GM23338 (cell line): ENCODE data around the gene PFKFB3. TPM values are rescaled to one million over a fixed set of nuclear protein-coding genes. Genes with fewer than 3 reads are reported as not detected.

ENCODE experiments used
- ATAC-seq: fragments of 200-7000 bp; cut with Tn5 transposase; 3 replicates; pipeline ENCODE4 v1.9.1; 2020
- DNase-seq: peaks from one replicate; pipeline ENCODE4 v3.0.0-alpha.2; 2015; ENCODE audit warnings: low spot score
- H2AFZ ChIP-seq: fragments of 200-600 bp; sonication (generic); 2 replicates; pipeline ENCODE4 v1.8.0; 2016; ENCODE audit warnings: antibody characterized with exemption, mild to moderate bottlenecking, moderate library complexity
- H3F3A ChIP-seq: fragments of 200-600 bp; sonication (generic); replicated peaks from 2 replicates; pipeline ENCODE4 v1.8.0; 2017; ENCODE audit warnings: antibody characterized with exemption, mixed run types, low read depth
- H3K27ac ChIP-seq: fragments of 200-600 bp; sonication (generic); 2 replicates; pipeline ENCODE4 v1.6.1; 2016; ENCODE audit warnings: low read depth
- H3K27me3 ChIP-seq: fragments of 200-600 bp; sonication (generic); 2 replicates; pipeline ENCODE4 v1.8.0; 2016; ENCODE audit warnings: mild to moderate bottlenecking, mixed run types, moderate library complexity; ENCODE audit not compliant: insufficient read depth
- H3K36me3 ChIP-seq: fragments of 200-600 bp; sonication (generic); 2 replicates; pipeline ENCODE4 v1.8.0; 2016; ENCODE audit warnings: mild to moderate bottlenecking; ENCODE audit not compliant: insufficient read depth
- H3K4me1 ChIP-seq: fragments of 200-600 bp; sonication (generic); 2 replicates; pipeline ENCODE4 v1.8.0; 2016; ENCODE audit warnings: mild to moderate bottlenecking, moderate library complexity; ENCODE audit not compliant: insufficient read depth
- H3K4me2 ChIP-seq: fragments of 200-600 bp; sonication (generic); 2 replicates; pipeline ENCODE4 v1.7.1; 2017; ENCODE audit warnings: mixed run types
- H3K4me3 ChIP-seq: fragments of 200-600 bp; sonication (generic); 2 replicates; pipeline ENCODE4 v1.6.1; 2016; ENCODE audit warnings: mixed run types
- H3K79me2 ChIP-seq: fragments of 200-600 bp; sonication (generic); replicated peaks from 2 replicates; pipeline ENCODE4 v1.8.0; 2017; ENCODE audit warnings: mild to moderate bottlenecking; ENCODE audit not compliant: insufficient read depth
- H3K9me2 ChIP-seq: fragments of 200-600 bp; sonication (generic); 2 replicates; pipeline ENCODE4 v1.8.0; 2017; ENCODE audit not compliant: insufficient read depth
- H4K20me1 ChIP-seq: fragments of 200-600 bp; sonication (generic); replicated peaks from 2 replicates; pipeline ENCODE4 v1.8.0; 2017; ENCODE audit warnings: mild to moderate bottlenecking; ENCODE audit not compliant: insufficient read depth
- H3K27ac Mint-ChIP-seq: 2 replicates; pipeline ENCODE4 v1.8.0; 2020; ENCODE audit warnings: inconsistent platforms, mild to moderate bottlenecking, moderate library complexity, mixed read lengths
- H3K27me3 Mint-ChIP-seq: 3 replicates; pipeline ENCODE4 v1.8.0; 2022; ENCODE audit warnings: low read depth, mild to moderate bottlenecking, moderate library complexity, mixed read lengths, inconsistent platforms; ENCODE audit not compliant: insufficient read depth, poor library complexity
- H3K36me3 Mint-ChIP-seq: 3 replicates; pipeline ENCODE4 v1.8.0; 2021; ENCODE audit warnings: low read depth, mild to moderate bottlenecking, inconsistent platforms, moderate library complexity, mixed read lengths
- H3K4me1 Mint-ChIP-seq: 3 replicates; pipeline ENCODE4 v1.8.0; 2020; ENCODE audit warnings: mild to moderate bottlenecking, inconsistent platforms, mixed read lengths
- H3K4me3 Mint-ChIP-seq: 3 replicates; pipeline ENCODE4 v1.8.0; 2021; ENCODE audit warnings: moderate library complexity, mild to moderate bottlenecking, inconsistent platforms, mixed read lengths
- H3K9me3 Mint-ChIP-seq: 3 replicates; pipeline ENCODE4 v1.8.0; 2020; ENCODE audit warnings: moderate library complexity, mild to moderate bottlenecking, inconsistent platforms, mixed read lengths
- CREB1 ChIP-seq: fragments of 250-450 bp; sonication (Bioruptor Pico); IDR thresholded peaks from 2 replicates; pipeline ENCODE4 v1.5.0; 2020; ENCODE audit warnings: low read depth, mild to moderate bottlenecking, moderate library complexity
- EZH2 ChIP-seq: fragments of 200-600 bp; sonication (generic); IDR thresholded peaks from one replicate; pipeline ENCODE4 v1.8.0; 2017; ENCODE audit warnings: antibody characterized with exemption, mild to moderate bottlenecking, low read depth; ENCODE audit not compliant: unreplicated experiment
- EZH2phosphoT487 ChIP-seq: fragments of 200-600 bp; sonication (generic); IDR thresholded peaks from one replicate; pipeline ENCODE4 v1.8.1; 2018; ENCODE audit warnings: antibody characterized with exemption; ENCODE audit not compliant: unreplicated experiment
- JUNB ChIP-seq: IDR thresholded peaks from one replicate; pipeline ENCODE4 v1.6.1; 2016; ENCODE audit warnings: antibody characterized with exemption; ENCODE audit not compliant: unreplicated experiment
- NANOG ChIP-seq: IDR thresholded peaks from 2 replicates; pipeline ENCODE4 v1.6.1; 2016; ENCODE audit warnings: antibody characterized with exemption, borderline replicate concordance
- POLR2AphosphoS5 ChIP-seq: IDR thresholded peaks from 2 replicates; pipeline ENCODE4 v1.6.1; 2016; ENCODE audit warnings: antibody characterized with exemption, low read depth
- STAT1 ChIP-seq: IDR thresholded peaks from one replicate; pipeline ENCODE4 v1.6.1; 2016; ENCODE audit warnings: antibody characterized with exemption; ENCODE audit not compliant: unreplicated experiment
- ZNF114 ChIP-seq: fragments of 250-450 bp; sonication (Bioruptor Pico); IDR thresholded peaks from 2 replicates; pipeline ENCODE4 v1.5.0; 2020; ENCODE audit warnings: mild to moderate bottlenecking, moderate library complexity
- ZNF331 ChIP-seq: fragments of 250-450 bp; sonication (Bioruptor Pico); IDR thresholded peaks from 2 replicates; pipeline ENCODE4 v1.5.0; 2020; ENCODE audit warnings: low read depth, mild to moderate bottlenecking, moderate library complexity
- polyA plus RNA-seq: library from polyadenylated mRNA; unstranded; fragments of >200 nt; fragmentation: Nextera tagmentation; extraction: Ambion mirVana; gene quantifications from 2 replicates; pipeline ENCODE4 v1.2.1, GENCODE V29; 2016
- total RNA-seq: library from RNA; depleted of rRNA; stranded (reverse); fragments of >200 nt; shearing (Covaris generic); gene quantifications from 2 replicates; pipeline ENCODE4 v1.2.3, GENCODE V29; 2014
- TF ChIP-seq, protein P1 (sequence below): IDR thresholded peaks from 2 replicates; pipeline ENCODE4 v1.6.1; 2016; ENCODE audit warnings: antibody characterized with exemption
- TF ChIP-seq, protein P2 (sequence below), 2 experiments: fragments of 200-600 bp in 1 of 2; sonication (generic) in 1 of 2; conservative IDR thresholded peaks; 2 replicates each; pipeline versions ENCODE4 v1.5.1 to v1.6.1; 2016 to 2017; ENCODE audit warnings: antibody characterized with exemption in 2 of 2, low read depth in 2 of 2, mild to moderate bottlenecking in 2 of 2, moderate library complexity in 1 of 2
- TF ChIP-seq, protein P3 (sequence below): IDR thresholded peaks from one replicate; pipeline ENCODE4 v1.6.1; 2018; ENCODE audit warnings: antibody characterized with exemption; ENCODE audit not compliant: unreplicated experiment
- TF ChIP-seq, protein P4 (sequence below): fragments of 250-450 bp; sonication (Bioruptor Pico); IDR thresholded peaks from 2 replicates; pipeline ENCODE4 v1.5.0; 2020; ENCODE audit warnings: mild to moderate bottlenecking, moderate library complexity

The PFKFB3 gene
- total and polyA plus RNA-seq, 2 experiments from 2014 or later = 9.5 to 26.8 TPM

DNA sequence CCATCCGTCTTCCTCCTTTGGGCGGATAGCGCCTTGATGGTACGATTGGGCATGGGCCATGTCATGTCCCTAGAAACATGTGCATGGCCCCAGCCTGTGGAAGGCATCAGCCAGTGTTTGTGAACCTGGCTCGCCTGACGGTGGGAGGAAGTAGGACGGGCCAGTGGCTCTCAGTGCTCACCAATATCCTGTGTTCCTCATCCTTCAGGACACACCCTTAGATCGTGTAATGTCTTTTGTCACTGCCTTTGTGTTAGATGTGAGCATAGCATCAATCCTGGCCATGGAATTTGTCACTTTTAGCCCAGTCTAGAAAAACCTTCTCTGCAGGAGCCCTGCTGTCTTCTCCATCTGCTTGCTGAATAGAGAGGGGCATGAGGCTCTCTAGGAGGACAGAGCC lies 77.6 kb downstream of the PFKFB3 start:
- Mint-ChIP-seq H3K9me3 (no peaks in the 10 kb centered on the region), H3K36me3 (no peaks in the 10 kb centered on the region), H3K4me1 (peaks cover 15% of the 10 kb centered on the region), H3K4me3 (no peak overlapping the region), H3K27ac (no peak overlapping the region; the same call in 1 of the 2 replicates), H3K27me3 (peaks cover 5% of the 10 kb centered on the region)
- no peak overlapping the region for H3K4me3 ChIP-seq
- TF ChIP-seq EZH2phosphoT487 (no peak), JUNB (no peak), EZH2 (no peak), CREB1 (CRISPR knock-in tag) (no peak), NANOG (no peak), POLR2AphosphoS5 (no peak), STAT1 (no peak), ZNF114 (CRISPR knock-in tag) (no peak), ZNF331 (no peak)
- TF ChIP-seq, protein P1, sequence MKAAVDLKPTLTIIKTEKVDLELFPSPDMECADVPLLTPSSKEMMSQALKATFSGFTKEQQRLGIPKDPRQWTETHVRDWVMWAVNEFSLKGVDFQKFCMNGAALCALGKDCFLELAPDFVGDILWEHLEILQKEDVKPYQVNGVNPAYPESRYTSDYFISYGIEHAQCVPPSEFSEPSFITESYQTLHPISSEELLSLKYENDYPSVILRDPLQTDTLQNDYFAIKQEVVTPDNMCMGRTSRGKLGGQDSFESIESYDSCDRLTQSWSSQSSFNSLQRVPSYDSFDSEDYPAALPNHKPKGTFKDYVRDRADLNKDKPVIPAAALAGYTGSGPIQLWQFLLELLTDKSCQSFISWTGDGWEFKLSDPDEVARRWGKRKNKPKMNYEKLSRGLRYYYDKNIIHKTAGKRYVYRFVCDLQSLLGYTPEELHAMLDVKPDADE = no peak
- TF ChIP-seq, protein P2, sequence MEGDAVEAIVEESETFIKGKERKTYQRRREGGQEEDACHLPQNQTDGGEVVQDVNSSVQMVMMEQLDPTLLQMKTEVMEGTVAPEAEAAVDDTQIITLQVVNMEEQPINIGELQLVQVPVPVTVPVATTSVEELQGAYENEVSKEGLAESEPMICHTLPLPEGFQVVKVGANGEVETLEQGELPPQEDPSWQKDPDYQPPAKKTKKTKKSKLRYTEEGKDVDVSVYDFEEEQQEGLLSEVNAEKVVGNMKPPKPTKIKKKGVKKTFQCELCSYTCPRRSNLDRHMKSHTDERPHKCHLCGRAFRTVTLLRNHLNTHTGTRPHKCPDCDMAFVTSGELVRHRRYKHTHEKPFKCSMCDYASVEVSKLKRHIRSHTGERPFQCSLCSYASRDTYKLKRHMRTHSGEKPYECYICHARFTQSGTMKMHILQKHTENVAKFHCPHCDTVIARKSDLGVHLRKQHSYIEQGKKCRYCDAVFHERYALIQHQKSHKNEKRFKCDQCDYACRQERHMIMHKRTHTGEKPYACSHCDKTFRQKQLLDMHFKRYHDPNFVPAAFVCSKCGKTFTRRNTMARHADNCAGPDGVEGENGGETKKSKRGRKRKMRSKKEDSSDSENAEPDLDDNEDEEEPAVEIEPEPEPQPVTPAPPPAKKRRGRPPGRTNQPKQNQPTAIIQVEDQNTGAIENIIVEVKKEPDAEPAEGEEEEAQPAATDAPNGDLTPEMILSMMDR (conservative IDR thresholded peaks at IDR 0.05; ENCODE audit: low read depth in 2 of 2) = no peak
- TF ChIP-seq, protein P3, sequence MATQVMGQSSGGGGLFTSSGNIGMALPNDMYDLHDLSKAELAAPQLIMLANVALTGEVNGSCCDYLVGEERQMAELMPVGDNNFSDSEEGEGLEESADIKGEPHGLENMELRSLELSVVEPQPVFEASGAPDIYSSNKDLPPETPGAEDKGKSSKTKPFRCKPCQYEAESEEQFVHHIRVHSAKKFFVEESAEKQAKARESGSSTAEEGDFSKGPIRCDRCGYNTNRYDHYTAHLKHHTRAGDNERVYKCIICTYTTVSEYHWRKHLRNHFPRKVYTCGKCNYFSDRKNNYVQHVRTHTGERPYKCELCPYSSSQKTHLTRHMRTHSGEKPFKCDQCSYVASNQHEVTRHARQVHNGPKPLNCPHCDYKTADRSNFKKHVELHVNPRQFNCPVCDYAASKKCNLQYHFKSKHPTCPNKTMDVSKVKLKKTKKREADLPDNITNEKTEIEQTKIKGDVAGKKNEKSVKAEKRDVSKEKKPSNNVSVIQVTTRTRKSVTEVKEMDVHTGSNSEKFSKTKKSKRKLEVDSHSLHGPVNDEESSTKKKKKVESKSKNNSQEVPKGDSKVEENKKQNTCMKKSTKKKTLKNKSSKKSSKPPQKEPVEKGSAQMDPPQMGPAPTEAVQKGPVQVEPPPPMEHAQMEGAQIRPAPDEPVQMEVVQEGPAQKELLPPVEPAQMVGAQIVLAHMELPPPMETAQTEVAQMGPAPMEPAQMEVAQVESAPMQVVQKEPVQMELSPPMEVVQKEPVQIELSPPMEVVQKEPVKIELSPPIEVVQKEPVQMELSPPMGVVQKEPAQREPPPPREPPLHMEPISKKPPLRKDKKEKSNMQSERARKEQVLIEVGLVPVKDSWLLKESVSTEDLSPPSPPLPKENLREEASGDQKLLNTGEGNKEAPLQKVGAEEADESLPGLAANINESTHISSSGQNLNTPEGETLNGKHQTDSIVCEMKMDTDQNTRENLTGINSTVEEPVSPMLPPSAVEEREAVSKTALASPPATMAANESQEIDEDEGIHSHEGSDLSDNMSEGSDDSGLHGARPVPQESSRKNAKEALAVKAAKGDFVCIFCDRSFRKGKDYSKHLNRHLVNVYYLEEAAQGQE = no peak
- TF ChIP-seq, protein P4, sequence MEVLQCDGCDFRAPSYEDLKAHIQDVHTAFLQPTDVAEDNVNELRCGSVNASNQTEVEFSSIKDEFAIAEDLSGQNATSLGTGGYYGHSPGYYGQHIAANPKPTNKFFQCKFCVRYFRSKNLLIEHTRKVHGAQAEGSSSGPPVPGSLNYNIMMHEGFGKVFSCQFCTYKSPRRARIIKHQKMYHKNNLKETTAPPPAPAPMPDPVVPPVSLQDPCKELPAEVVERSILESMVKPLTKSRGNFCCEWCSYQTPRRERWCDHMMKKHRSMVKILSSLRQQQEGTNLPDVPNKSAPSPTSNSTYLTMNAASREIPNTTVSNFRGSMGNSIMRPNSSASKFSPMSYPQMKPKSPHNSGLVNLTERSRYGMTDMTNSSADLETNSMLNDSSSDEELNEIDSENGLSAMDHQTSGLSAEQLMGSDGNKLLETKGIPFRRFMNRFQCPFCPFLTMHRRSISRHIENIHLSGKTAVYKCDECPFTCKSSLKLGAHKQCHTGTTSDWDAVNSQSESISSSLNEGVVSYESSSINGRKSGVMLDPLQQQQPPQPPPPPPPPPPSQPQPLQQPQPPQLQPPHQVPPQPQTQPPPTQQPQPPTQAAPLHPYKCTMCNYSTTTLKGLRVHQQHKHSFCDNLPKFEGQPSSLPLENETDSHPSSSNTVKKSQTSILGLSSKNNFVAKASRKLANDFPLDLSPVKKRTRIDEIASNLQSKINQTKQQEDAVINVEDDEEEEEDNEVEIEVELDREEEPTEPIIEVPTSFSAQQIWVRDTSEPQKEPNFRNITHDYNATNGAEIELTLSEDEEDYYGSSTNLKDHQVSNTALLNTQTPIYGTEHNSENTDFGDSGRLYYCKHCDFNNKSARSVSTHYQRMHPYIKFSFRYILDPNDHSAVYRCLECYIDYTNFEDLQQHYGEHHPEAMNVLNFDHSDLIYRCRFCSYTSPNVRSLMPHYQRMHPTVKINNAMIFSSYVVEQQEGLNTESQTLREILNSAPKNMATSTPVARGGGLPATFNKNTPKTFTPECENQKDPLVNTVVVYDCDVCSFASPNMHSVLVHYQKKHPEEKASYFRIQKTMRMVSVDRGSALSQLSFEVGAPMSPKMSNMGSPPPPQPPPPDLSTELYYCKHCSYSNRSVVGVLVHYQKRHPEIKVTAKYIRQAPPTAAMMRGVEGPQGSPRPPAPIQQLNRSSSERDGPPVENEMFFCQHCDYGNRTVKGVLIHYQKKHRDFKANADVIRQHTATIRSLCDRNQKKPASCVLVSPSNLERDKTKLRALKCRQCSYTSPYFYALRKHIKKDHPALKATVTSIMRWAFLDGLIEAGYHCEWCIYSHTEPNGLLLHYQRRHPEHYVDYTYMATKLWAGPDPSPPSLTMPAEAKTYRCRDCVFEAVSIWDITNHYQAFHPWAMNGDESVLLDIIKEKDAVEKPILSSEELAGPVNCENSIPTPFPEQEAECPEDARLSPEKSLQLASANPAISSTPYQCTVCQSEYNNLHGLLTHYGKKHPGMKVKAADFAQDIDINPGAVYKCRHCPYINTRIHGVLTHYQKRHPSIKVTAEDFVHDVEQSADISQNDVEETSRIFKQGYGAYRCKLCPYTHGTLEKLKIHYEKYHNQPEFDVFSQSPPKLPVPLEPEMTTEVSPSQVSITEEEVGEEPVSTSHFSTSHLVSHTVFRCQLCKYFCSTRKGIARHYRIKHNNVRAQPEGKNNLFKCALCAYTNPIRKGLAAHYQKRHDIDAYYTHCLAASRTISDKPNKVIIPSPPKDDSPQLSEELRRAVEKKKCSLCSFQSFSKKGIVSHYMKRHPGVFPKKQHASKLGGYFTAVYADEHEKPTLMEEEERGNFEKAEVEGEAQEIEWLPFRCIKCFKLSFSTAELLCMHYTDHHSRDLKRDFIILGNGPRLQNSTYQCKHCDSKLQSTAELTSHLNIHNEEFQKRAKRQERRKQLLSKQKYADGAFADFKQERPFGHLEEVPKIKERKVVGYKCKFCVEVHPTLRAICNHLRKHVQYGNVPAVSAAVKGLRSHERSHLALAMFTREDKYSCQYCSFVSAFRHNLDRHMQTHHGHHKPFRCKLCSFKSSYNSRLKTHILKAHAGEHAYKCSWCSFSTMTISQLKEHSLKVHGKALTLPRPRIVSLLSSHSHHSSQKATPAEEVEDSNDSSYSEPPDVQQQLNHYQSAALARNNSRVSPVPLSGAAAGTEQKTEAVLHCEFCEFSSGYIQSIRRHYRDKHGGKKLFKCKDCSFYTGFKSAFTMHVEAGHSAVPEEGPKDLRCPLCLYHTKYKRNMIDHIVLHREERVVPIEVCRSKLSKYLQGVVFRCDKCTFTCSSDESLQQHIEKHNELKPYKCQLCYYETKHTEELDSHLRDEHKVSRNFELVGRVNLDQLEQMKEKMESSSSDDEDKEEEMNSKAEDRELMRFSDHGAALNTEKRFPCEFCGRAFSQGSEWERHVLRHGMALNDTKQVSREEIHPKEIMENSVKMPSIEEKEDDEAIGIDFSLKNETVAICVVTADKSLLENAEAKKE (CRISPR knock-in tag) = no peak
- no peaks in the 10 kb centered on the region for H3K79me2 ChIP-seq
- no peak for ATAC-seq
- no peaks in the 10 kb centered on the region for H3F3A ChIP-seq
- DNase-seq = no peak
- no peaks in the 10 kb centered on the region for H3K9me2 ChIP-seq
- H3K36me3 ChIP-seq = no peaks in the 10 kb centered on the region
- no peak overlapping the region for H2AFZ ChIP-seq
- no peaks in the 10 kb centered on the region for H3K4me1 ChIP-seq
- no peak overlapping the region for H3K4me2 ChIP-seq
- H3K27me3 ChIP-seq = no peaks in the 10 kb centered on the region
- H4K20me1 ChIP-seq = no peaks in the 10 kb centered on the region
- H3K27ac ChIP-seq = no peak overlapping the region
